SK-N-MC (cell line): ENCODE data around the gene RBFA.

Experiments used
- EZH2 ChIP-seq: fragments of 200-600 bp; sonication (generic); IDR thresholded peaks from one replicate; pipeline ENCODE4 v1.6.1; 2017; ENCODE audit warnings: antibody characterized with exemption
- POLR2AphosphoS5 ChIP-seq: IDR thresholded peaks from 2 replicates; pipeline ENCODE4 v1.6.1; 2012; ENCODE audit warnings: mild to moderate bottlenecking, low read depth, low read length, borderline replicate concordance

GRCh38 chr18:80042785-80043184 is 8.6 kb downstream of the RBFA start:
- TF ChIP-seq EZH2 (no peak), POLR2AphosphoS5 (no peak)
